GM18520 (cell line): ENCODE results near the gene HOXB6.

Experiments used
- ATAC-seq: cut with Tn5 transposase; IDR thresholded peaks from one replicate; pipeline ENCODE4 v1.9.1; 2021; ENCODE audit not compliant: unreplicated experiment

Gene HOXB6

GRCh38 chr17:48611213-48611612 lies 6.4 kb upstream of the HOXB6 start:
- ATAC-seq = no peak

- no peak for ATAC-seq
Measured at GRCh38 chr17:48610282-48611211, 5.8 kb upstream of the HOXB6 start, which contains the start of gene HOXB7. Gene HOXB7, minus strand, starts transcription at chr17:48611017. Its CDS starts 99 bp downstream, at chr17:48610918.

GRCh38 chr17:48609759-48610281 lies 5.0 kb upstream of the HOXB6 start:
- no peak for ATAC-seq

GRCh38 chr17:48609033-48609432 lies 4.2 kb upstream of the HOXB6 start:
- ATAC-seq = no peak

- ATAC-seq = no peak
Measured at GRCh38 chr17:48608494-48608834, 3.7 kb upstream of the HOXB6 start.

- no peak for ATAC-seq
Measured at GRCh38 chr17:48606892-48607614, 2.3 kb upstream of the HOXB6 start.

GRCh38 chr17:48605991-48606891 lies 1.5 kb upstream of the HOXB6 start:
- no peak for ATAC-seq

GRCh38 chr17:48605409-48605919 lies 678 bp upstream of the HOXB6 start:
- ATAC-seq = no peak

GRCh38 chr17:48603959-48604769 lies 622 bp downstream of the HOXB6 start:
- ATAC-seq = no peak

GRCh38 chr17:48601539-48602425 lies 3.0 kb downstream of the HOXB6 start:
- no peak for ATAC-seq

- no peak for ATAC-seq
Measured at GRCh38 chr17:48601207-48601538, 3.6 kb downstream of the HOXB6 start.

- no peak for ATAC-seq
Measured at GRCh38 chr17:48600244-48601098, 4.3 kb downstream of the HOXB6 start.

GRCh38 chr17:48599354-48599753 lies 5.4 kb downstream of the HOXB6 start:
- no peak for ATAC-seq

GRCh38 chr17:48598736-48599135 lies 6.0 kb downstream of the HOXB6 start:
- no peak for ATAC-seq

- no peak for ATAC-seq
Measured at GRCh38 chr17:48597778-48598631, 6.8 kb downstream of the HOXB6 start.

GRCh38 chr17:48597528-48597777 lies 7.3 kb downstream of the HOXB6 start:
- ATAC-seq = no peak

GRCh38 chr17:48596735-48597527 lies 7.9 kb downstream of the HOXB6 start:
- ATAC-seq = no peak
